Measurements from ENCODE around the gene NOL6. TPM values are rescaled to one million over a fixed set of nuclear protein-coding genes. Genes with fewer than 3 reads are reported as not detected.
A peak's percentile ranks its signal among the peaks of the same experiment; 100 is the strongest.

NOL6 gene
- 49.5 and 56.6 TPM in 2 replicates for polyA plus RNA-seq (2011; rRNA removed)
- polyA plus RNA-seq (2012; cell fraction: cytosol; rRNA removed) = 61.8 and 73.6 TPM in 2 replicates
- polyA plus RNA-seq (2012; cell fraction: nucleus; rRNA removed) = 106 and 132 TPM in 2 replicates
- polyA plus RNA-seq (2017; fragmentation: RNase III; extraction: RNeasy Plus Mini Kit Qiagen cat#74134 plus additional on column Dnase treatment) = 52.0 to 56.2 TPM (median 52.8 TPM) in 3 replicates
- polyA minus RNA-seq (2011; rRNA and poly(A)+ RNA removed) = 74.8 and 80.7 TPM in 2 replicates

DNA sequence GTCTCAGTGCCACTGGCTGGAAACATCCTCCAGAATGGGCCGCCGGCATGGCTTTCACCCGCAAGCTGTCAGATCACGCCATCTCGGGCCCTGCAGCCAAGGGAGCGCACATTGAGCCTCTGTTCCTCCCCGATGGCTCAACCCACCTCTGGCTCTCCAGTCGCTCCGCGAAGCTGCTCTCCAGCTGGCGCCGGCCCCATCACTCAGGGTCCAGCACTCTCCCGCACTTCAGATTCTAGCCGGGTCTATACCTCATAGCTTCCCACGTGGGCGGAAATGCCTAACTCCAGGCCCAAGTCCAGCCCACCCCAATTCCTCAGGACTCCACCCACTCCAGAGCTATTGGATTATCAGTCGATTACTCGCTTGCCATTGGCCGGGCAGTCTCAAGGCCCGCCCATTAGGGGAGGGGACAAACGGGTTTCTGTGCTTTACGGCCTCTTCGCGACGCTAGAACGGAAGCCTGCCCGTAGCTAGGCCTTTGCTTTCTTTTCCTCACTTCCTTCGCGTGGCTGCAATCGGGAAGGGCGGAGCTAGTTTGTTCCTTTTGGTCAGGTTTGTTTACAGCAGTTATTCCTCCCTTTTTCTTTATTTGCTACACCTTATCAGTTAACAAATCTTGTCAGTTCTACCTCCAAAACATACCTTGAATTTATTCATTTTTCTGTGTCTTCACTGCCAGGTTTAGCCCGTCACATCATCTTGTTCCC lies at the start of gene NOL6:
Gene NOL6, minus strand, starts transcription at position 282 of the 710 bp plus-strand sequence. Its CDS starts 82 bp downstream, at position 200.
- POLR2A ChIA-PET = interaction anchor here (0.6 to 1.8 kb wide), 16 partner anchors 9 to 449 kb away, joined by 3 to 12 read pairs (median 4); partner anchors contain the start of genes ANKRD18B, DNAJA1 and NFX1
- ATAC-seq (peak; percentile 99 to 100), DNase-seq (ENCODE audit: low read depth in 1 of 2, low spot score in 1 of 2) (peak; percentile 97 to 99), FAIRE-seq (peak; percentile 49)
- Histone ChIP-seq H3K4me3 (peak within 1 kb of the TSS; percentile 88), H3K9me3 (no peaks in the 10 kb centered on the region), H3K4me2 (peak within 1 kb of the TSS; percentile 89), H3K27ac (peak within 1 kb of the TSS; percentile 75 to 88), H3K4me1 (peaks cover 14% of the 10 kb centered on the region)
- CTCF ChIA-PET = interaction anchor here (0.6 to 40.3 kb wide), 15 partner anchors 15 to 245 kb away, joined by 3 to 834 read pairs (median 4); partner anchors contain the start of genes ANKRD18B, AQP3 and AQP7
- 1% methylated on average over 27 of the region's 32 CpGs for WGBS (ENCODE audit: missing lambda C conversion rate)
- TF ChIP-seq CHD4 (IDR thresholded peaks at IDR 0.05; ENCODE audit: borderline replicate concordance) (no peak), HOXB13 (CRISPR knock-in tag; IDR thresholded peaks at IDR 0.05; ENCODE audit: low read depth) (no peak), ZSCAN20 (CRISPR knock-in tag; IDR thresholded peaks at IDR 0.05) (no peak), ELK1 (IDR thresholded peaks at IDR 0.05; ENCODE audit: low read depth, low read length) (no peak), CBX2 (IDR thresholded peaks at IDR 0.05; ENCODE audit: borderline replicate concordance, low read depth) (no peak), SMC3 (IDR thresholded peaks at IDR 0.05) (no peak), PHF8 (IDR thresholded peaks at IDR 0.05; ENCODE audit: borderline replicate concordance, low read depth) (no peak; the same call in 1 of the 2 replicates), GATA3 (IDR thresholded peaks at IDR 0.05; ENCODE audit: borderline replicate concordance) (peak; percentile 29; the same call in 1 of the 2 replicates), JUN (IDR thresholded peaks at IDR 0.05) (peak; percentile 75 to 87; a peak in 4 of 5 replicates), HES2 (IDR thresholded peaks at IDR 0.05) (no peak), NFE2L2 (conservative IDR thresholded peaks at IDR 0.05; ENCODE audit: low read length) (no peak), KDM1A (IDR thresholded peaks at IDR 0.05; ENCODE audit: low read depth) (no peak), MAX (IDR thresholded peaks at IDR 0.05) (peak; percentile 98), EHMT2 (IDR thresholded peaks at IDR 0.05; ENCODE audit: low read depth) (no peak), EP300 (IDR thresholded peaks at IDR 0.05) (no peak), FOSB (CRISPR knock-in tag; IDR thresholded peaks at IDR 0.05) (no peak), NPAS2 (CRISPR knock-in tag; IDR thresholded peaks at IDR 0.05; ENCODE audit: borderline replicate concordance) (no peak), NR3C1 (IDR thresholded peaks at IDR 0.05) (no peak), PBX3 (IDR thresholded peaks at IDR 0.05) (no peak), CHD2 (IDR thresholded peaks at IDR 0.05; ENCODE audit: low read length, partially characterized antibody) (no peak), SREBF2 (IDR thresholded peaks at IDR 0.05) (no peak), FOSL2 (IDR thresholded peaks at IDR 0.05) (no peak), FOSL2 (CRISPR knock-in tag; IDR thresholded peaks at IDR 0.05) (no peak), BCL3 (IDR thresholded peaks at IDR 0.05) (peak; percentile 72; the same call in 2 of the 3 replicates), RARB (CRISPR knock-in tag; IDR thresholded peaks at IDR 0.05) (no peak), FOXS1 (CRISPR knock-in tag; IDR thresholded peaks at IDR 0.05) (no peak), EHF (CRISPR knock-in tag; IDR thresholded peaks at IDR 0.05) (no peak), JUNB (IDR thresholded peaks at IDR 0.05) (no peak), TP53 (CRISPR knock-in tag; IDR thresholded peaks at IDR 0.05) (no peak)
- TF ChIP-seq, protein P1, sequence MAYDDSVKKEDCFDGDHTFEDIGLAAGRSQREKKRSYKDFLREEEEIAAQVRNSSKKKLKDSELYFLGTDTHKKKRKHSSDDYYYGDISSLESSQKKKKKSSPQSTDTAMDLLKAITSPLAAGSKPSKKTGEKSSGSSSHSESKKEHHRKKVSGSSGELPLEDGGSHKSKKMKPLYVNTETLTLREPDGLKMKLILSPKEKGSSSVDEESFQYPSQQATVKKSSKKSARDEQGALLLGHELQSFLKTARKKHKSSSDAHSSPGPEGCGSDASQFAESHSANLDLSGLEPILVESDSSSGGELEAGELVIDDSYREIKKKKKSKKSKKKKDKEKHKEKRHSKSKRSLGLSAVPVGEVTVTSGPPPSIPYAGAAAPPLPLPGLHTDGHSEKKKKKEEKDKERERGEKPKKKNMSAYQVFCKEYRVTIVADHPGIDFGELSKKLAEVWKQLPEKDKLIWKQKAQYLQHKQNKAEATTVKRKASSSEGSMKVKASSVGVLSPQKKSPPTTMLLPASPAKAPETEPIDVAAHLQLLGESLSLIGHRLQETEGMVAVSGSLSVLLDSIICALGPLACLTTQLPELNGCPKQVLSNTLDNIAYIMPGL (CRISPR knock-in tag; IDR thresholded peaks at IDR 0.05; ENCODE audit: borderline replicate concordance) = no peak
- TF ChIP-seq, protein P2, sequence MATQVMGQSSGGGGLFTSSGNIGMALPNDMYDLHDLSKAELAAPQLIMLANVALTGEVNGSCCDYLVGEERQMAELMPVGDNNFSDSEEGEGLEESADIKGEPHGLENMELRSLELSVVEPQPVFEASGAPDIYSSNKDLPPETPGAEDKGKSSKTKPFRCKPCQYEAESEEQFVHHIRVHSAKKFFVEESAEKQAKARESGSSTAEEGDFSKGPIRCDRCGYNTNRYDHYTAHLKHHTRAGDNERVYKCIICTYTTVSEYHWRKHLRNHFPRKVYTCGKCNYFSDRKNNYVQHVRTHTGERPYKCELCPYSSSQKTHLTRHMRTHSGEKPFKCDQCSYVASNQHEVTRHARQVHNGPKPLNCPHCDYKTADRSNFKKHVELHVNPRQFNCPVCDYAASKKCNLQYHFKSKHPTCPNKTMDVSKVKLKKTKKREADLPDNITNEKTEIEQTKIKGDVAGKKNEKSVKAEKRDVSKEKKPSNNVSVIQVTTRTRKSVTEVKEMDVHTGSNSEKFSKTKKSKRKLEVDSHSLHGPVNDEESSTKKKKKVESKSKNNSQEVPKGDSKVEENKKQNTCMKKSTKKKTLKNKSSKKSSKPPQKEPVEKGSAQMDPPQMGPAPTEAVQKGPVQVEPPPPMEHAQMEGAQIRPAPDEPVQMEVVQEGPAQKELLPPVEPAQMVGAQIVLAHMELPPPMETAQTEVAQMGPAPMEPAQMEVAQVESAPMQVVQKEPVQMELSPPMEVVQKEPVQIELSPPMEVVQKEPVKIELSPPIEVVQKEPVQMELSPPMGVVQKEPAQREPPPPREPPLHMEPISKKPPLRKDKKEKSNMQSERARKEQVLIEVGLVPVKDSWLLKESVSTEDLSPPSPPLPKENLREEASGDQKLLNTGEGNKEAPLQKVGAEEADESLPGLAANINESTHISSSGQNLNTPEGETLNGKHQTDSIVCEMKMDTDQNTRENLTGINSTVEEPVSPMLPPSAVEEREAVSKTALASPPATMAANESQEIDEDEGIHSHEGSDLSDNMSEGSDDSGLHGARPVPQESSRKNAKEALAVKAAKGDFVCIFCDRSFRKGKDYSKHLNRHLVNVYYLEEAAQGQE (IDR thresholded peaks at IDR 0.05) = no peak
